ES-I3 (cell line): ENCODE measurements around the gene SLCO4A1.

Experiments
- H3K36me3 ChIP-seq: 2 replicates; pipeline ENCODE4 v1.6.1; 2013; ENCODE audit warnings: mild to moderate bottlenecking, low read length, control low read depth, moderate library complexity; ENCODE audit not compliant: insufficient read depth
- H3K4me1 ChIP-seq: 2 replicates; pipeline ENCODE4 v1.6.1; 2013; ENCODE audit warnings: mild to moderate bottlenecking, control low read depth, low read length; ENCODE audit not compliant: insufficient read depth
- H3K9ac ChIP-seq: 2 replicates; pipeline ENCODE4 v1.6.1; 2013; ENCODE audit warnings: low read depth, mild to moderate bottlenecking, low read length, moderate library complexity
- H3K9me3 ChIP-seq: 2 replicates; pipeline ENCODE4 v1.6.1; 2013; ENCODE audit warnings: mild to moderate bottlenecking, low read length, moderate library complexity; ENCODE audit not compliant: control insufficient read depth, insufficient read depth

The SLCO4A1 gene

GRCh38 chr20:62653951-62654685 lies 11.8 kb downstream of the SLCO4A1 start:
- H3K9ac ChIP-seq, result no peak overlapping the region
- peaks cover 2% of the 10 kb centered on the region; the same call in 1 of the 2 replicates for H3K4me1 ChIP-seq

GRCh38 chr20:62655282-62656196 lies 13.2 kb downstream of the SLCO4A1 start:
- Histone ChIP-seq H3K9me3 (no peaks in the 10 kb centered on the region), H3K36me3 (no peaks in the 10 kb centered on the region), H3K9ac (no peak overlapping the region), H3K4me1 (peaks cover 2% of the 10 kb centered on the region; the same call in 1 of the 2 replicates)

More at GRCh38 chr20:62653951-62654685, 11.8 kb downstream of the SLCO4A1 start:
- Histone ChIP-seq H3K9me3 (no peaks in the 10 kb centered on the region), H3K36me3 (no peaks in the 10 kb centered on the region)

GRCh38 chr20:62656197-62656918 lies 14.1 kb downstream of the SLCO4A1 start:
- no peak overlapping the region for H3K9ac ChIP-seq
- no peaks in the 10 kb centered on the region for H3K36me3 ChIP-seq
- peaks cover 2% of the 10 kb centered on the region; the same call in 1 of the 2 replicates for H3K4me1 ChIP-seq
- H3K9me3 ChIP-seq, result no peaks in the 10 kb centered on the region

GRCh38 chr20:62656919-62657588 lies 14.8 kb downstream of the SLCO4A1 start:
- no peak overlapping the region for H3K9ac ChIP-seq
- H3K4me1 ChIP-seq, result peaks cover 2% of the 10 kb centered on the region; the same call in 1 of the 2 replicates
- no peaks in the 10 kb centered on the region for H3K9me3 ChIP-seq
- no peaks in the 10 kb centered on the region for H3K36me3 ChIP-seq

- H3K9me3 ChIP-seq, result no peaks in the 10 kb centered on the region
- H3K36me3 ChIP-seq, result no peaks in the 10 kb centered on the region
- no peaks in the 10 kb centered on the region for H3K4me1 ChIP-seq
- no peak overlapping the region for H3K9ac ChIP-seq
Measured at GRCh38 chr20:62657589-62657942, 15.3 kb downstream of the SLCO4A1 start.

- H3K4me1 ChIP-seq, result no peaks in the 10 kb centered on the region; the same call in 1 of the 2 replicates
- no peaks in the 10 kb centered on the region for H3K9me3 ChIP-seq
- H3K9ac ChIP-seq, result no peak overlapping the region
- H3K36me3 ChIP-seq, result no peaks in the 10 kb centered on the region
Measured at GRCh38 chr20:62657956-62658355, 15.7 kb downstream of the SLCO4A1 start.

GRCh38 chr20:62658593-62659178 lies 16.4 kb downstream of the SLCO4A1 start:
- no peak overlapping the region for H3K9ac ChIP-seq
- peaks cover 5% of the 10 kb centered on the region for H3K4me1 ChIP-seq
- H3K9me3 ChIP-seq, result no peaks in the 10 kb centered on the region
- H3K36me3 ChIP-seq, result no peaks in the 10 kb centered on the region

- H3K9ac ChIP-seq, result no peak overlapping the region
- H3K4me1 ChIP-seq, result peaks cover 6% of the 10 kb centered on the region
- H3K36me3 ChIP-seq, result no peaks in the 10 kb centered on the region
- H3K9me3 ChIP-seq, result no peaks in the 10 kb centered on the region
Measured at GRCh38 chr20:62659488-62660239, 17.4 kb downstream of the SLCO4A1 start.

- H3K9ac ChIP-seq, result no peak overlapping the region
- peaks cover 6% of the 10 kb centered on the region for H3K4me1 ChIP-seq
- H3K36me3 ChIP-seq, result no peaks in the 10 kb centered on the region
- H3K9me3 ChIP-seq, result no peaks in the 10 kb centered on the region
Measured at GRCh38 chr20:62660240-62660615, 17.9 kb downstream of the SLCO4A1 start.

GRCh38 chr20:62660768-62661167 lies 18.5 kb downstream of the SLCO4A1 start:
- H3K36me3 ChIP-seq, result no peaks in the 10 kb centered on the region

GRCh38 chr20:62661647-62662046 lies 19.3 kb downstream of the SLCO4A1 start:
- peaks cover 6% of the 10 kb centered on the region for H3K4me1 ChIP-seq
- H3K9ac ChIP-seq, result no peak overlapping the region
- no peaks in the 10 kb centered on the region for H3K9me3 ChIP-seq
- no peaks in the 10 kb centered on the region for H3K36me3 ChIP-seq

More at GRCh38 chr20:62660768-62661167, 18.5 kb downstream of the SLCO4A1 start:
- H3K9me3 ChIP-seq, result no peaks in the 10 kb centered on the region
- H3K9ac ChIP-seq, result no peak overlapping the region
- H3K4me1 ChIP-seq, result peaks cover 6% of the 10 kb centered on the region

- Histone ChIP-seq H3K36me3 (no peaks in the 10 kb centered on the region), H3K9me3 (no peaks in the 10 kb centered on the region), H3K9ac (no peak overlapping the region), H3K4me1 (peaks cover 6% of the 10 kb centered on the region)
Measured at GRCh38 chr20:62662422-62662821, 20.1 kb downstream of the SLCO4A1 start.
